Colonic mucosa (tissue), 4 donors: Measurements from ENCODE around the gene AEBP1. TPM values are rescaled to one million over a fixed set of nuclear protein-coding genes. Genes with fewer than 3 reads are reported as not detected.

ENCODE experiments used
- DNase-seq: peaks from one replicate; pipeline ENCODE4 v3.0.0-alpha.2; 2020
- H3K27ac ChIP-seq: fragments of 200-600 bp; one replicate; pipeline ENCODE4 v1.8.0; 2021
- H3K27me3 ChIP-seq: fragments of 200-600 bp; one replicate; pipeline ENCODE4 v1.8.0; 2021
- H3K36me3 ChIP-seq: fragments of 200-600 bp; one replicate; pipeline ENCODE4 v1.8.0; 2021
- H3K4me1 ChIP-seq: fragments of 200-600 bp; one replicate; pipeline ENCODE4 v1.8.0; 2021; ENCODE audit warnings: mild to moderate bottlenecking
- H3K4me3 ChIP-seq: fragments of 200-600 bp; one replicate; pipeline ENCODE4 v1.8.0; 2021
- H3K9ac ChIP-seq, 2 donors: one replicate each; pipeline ENCODE4 v1.7.0; 2013; ENCODE audit warnings: control low read depth in 2 of 2, low read depth in 2 of 2, low read length in 2 of 2
- H3K9me3 ChIP-seq: fragments of 200-600 bp; one replicate; pipeline ENCODE4 v1.8.0; 2021
- CTCF ChIP-seq: fragments of 200-600 bp; IDR thresholded peaks from one replicate; pipeline ENCODE4 v1.8.0; 2022; ENCODE audit warnings: antibody characterized with exemption, mild to moderate bottlenecking
- intact Hi-C: fragments of 100-400 bp; cut with DNase I; formaldehyde crosslinking; loops from one replicate; pipeline ENCODE4 v1.14.1; 2022
- total RNA-seq, 2 donors: library from RNA; stranded (reverse); fragmentation: NEBNext Ultra II Directional in 1 of 2; extraction: Animal tissue kit (Norgen Biotek cat#: 25700) in 1 of 2; gene quantifications; one replicate each; pipeline ENCODE4 v1.2.1, GENCODE V29; 2021
- donor health status: healthy.
- donor health status: DM: no; HTN: no; CAD: no.
- donor health status: DM: no; HTN: no; CAD: no.

AEBP1 gene
- total RNA-seq, 2 donors from 2014 or later, result 21.4 to 30.4 TPM

DNA sequence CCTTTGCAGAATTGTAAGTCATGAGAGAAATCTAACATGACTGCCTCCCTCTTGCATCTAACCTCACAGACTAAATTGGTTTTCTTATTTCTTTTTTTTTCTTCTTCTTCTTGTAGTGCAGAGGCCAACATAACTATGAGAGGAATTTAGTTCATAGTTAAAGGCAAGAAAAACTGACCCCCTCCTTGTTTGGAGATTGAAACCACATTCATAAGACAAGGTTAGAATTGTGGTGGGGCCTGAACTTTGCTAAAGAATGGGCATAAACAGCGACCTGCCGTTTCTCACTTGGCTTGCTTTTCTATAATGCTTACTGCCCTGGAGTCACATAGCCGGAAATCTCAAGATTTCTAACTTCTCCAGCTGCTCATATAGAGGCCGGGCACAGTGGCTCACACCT lies 19.4 kb upstream of the AEBP1 start:
- TF ChIP-seq CTCF, result no peak
- Histone ChIP-seq H3K4me3 (no peak overlapping the region), H3K36me3 (peaks cover 4% of the 10 kb centered on the region), H3K4me1 (peaks cover 7% of the 10 kb centered on the region), H3K27me3 (no peaks in the 10 kb centered on the region), H3K9me3 (no peaks in the 10 kb centered on the region), H3K27ac (no peak overlapping the region), H3K9ac (no peak overlapping the region)
- intact Hi-C loops, result loop anchor here (5.0 kb wide), 1 partner anchor 38 kb away; the partner anchor contains the start of gene POLD2
- no peak for DNase-seq

DNA sequence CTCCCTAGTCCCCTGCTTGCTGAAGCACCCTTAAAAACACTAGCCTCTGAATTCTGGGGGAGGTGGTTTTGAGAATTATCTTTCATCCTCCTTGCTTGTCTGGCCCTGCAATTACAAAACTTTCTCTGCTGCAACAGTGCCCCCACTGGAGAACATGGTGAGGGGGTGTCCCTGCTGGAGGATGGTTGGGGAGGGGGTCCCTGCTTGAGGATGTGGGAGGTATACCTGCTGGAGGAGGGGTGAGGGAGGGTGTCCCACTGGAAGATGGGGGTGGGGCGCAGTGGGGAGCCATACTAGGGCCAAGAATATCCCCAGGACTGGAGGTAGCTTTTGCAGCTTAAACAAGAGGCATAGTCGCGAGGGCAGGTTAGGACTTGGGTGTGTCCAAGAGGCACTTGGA lies 18.6 kb upstream of the AEBP1 start:
- DNase-seq, result no peak
- intact Hi-C loops, result no loop called here
- H3K9ac ChIP-seq, result no peak overlapping the region
- H3K27me3 ChIP-seq, result no peaks in the 10 kb centered on the region
- H3K27ac ChIP-seq, result no peak overlapping the region
- H3K9me3 ChIP-seq, result no peaks in the 10 kb centered on the region
- H3K4me3 ChIP-seq, result no peak overlapping the region
- peaks cover 7% of the 10 kb centered on the region for H3K4me1 ChIP-seq
- TF ChIP-seq CTCF, result no peak
- H3K36me3 ChIP-seq, result no peaks in the 10 kb centered on the region

DNA sequence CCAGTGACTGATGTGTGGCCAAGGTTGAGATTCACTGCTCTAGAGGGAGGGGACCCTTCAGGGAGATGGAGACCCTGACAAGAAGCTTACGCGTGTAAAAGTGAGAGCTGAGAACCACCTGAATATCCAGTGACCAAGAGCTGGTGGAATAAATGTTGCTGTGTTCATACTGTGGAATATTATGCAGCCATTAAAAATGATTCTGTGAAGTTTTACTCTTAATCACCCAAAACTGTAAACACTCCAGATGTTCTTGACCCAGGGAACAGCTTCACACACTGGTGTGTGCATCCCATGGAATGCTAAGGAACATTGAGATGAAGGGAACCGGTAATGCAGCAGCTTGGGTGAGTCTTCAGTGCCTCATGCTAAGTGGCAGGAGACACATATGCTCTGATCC lies 17.5 kb upstream of the AEBP1 start:
- intact Hi-C loops, result no loop called here
- Histone ChIP-seq H3K4me3 (no peak overlapping the region), H3K9me3 (no peaks in the 10 kb centered on the region), H3K4me1 (no peaks in the 10 kb centered on the region), H3K27me3 (no peaks in the 10 kb centered on the region), H3K27ac (no peak overlapping the region), H3K36me3 (no peaks in the 10 kb centered on the region), H3K9ac (no peak overlapping the region)
- no peak for TF ChIP-seq CTCF
- no peak for DNase-seq

GRCh38 chr7:44087911-44088838 lies 16.0 kb upstream of the AEBP1 start:
- Histone ChIP-seq H3K9me3 (no peaks in the 10 kb centered on the region), H3K9ac (peak overlapping the region in 1 of 2 donors; percentile 9), H3K36me3 (no peaks in the 10 kb centered on the region), H3K4me3 (no peak overlapping the region), H3K27me3 (no peaks in the 10 kb centered on the region), H3K27ac (peak overlapping the region; percentile 40), H3K4me1 (no peaks in the 10 kb centered on the region)
- DNase-seq, result peak; percentile 49
- intact Hi-C loops, result no loop called here
- no peak for TF ChIP-seq CTCF

DNA sequence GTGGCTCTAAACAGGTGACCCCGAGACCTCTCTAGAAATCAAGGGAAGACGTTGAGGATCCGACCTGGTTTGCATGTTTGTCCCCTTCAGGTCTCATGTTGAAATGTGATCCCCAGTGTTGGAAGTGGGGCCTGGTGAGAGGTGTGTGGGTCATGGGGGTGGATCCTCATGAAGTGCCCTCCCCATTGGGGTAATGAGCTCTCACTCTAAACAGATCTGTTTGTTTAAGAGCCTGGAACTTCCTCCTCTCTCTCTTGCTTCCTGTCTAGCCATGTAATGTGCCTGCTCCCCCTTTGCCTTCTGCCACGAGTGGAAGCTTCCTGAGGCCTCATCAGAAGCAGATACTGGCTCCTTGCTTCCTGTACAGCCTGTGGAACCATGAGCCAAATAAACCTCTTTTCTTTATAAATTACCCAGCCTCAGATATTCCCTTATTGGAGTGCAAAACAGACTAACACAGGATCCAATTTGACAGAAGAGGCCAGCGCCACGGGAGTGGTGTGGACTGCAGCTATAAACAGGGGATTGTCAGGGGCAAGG lies 11.0 kb upstream of the AEBP1 start:
- no peak overlapping the region for H3K4me3 ChIP-seq
- H3K9ac ChIP-seq, result no peak overlapping the region
- no peak for TF ChIP-seq CTCF
- DNase-seq, result no peak
- no peak overlapping the region for H3K27ac ChIP-seq
- no peaks in the 10 kb centered on the region for H3K4me1 ChIP-seq
- H3K27me3 ChIP-seq, result no peaks in the 10 kb centered on the region
- intact Hi-C loops, result no loop called here
- no peaks in the 10 kb centered on the region for H3K36me3 ChIP-seq
- H3K9me3 ChIP-seq, result no peaks in the 10 kb centered on the region
